NT2/D1 (cell line): ENCODE measurements around the gene HEATR5A.
"Not testable (repeated sequence)": the region's sequence is repeated elsewhere in the genome, so short reads cannot be mapped to it uniquely, and the experiment has no call there.

Source experiments
- DNase-seq: peaks from one replicate; pipeline ENCODE4 v3.0.0-alpha.2; 2011; ENCODE audit warnings: low read depth, low spot score
- H3K27me3 ChIP-seq: 2 replicates; pipeline ENCODE4 v1.6.0; 2011; ENCODE audit warnings: mild to moderate bottlenecking; ENCODE audit not compliant: insufficient read length, insufficient read depth
- H3K36me3 ChIP-seq: 2 replicates; pipeline ENCODE4 v1.6.1; 2011; ENCODE audit warnings: mild to moderate bottlenecking, low read length, mixed read lengths; ENCODE audit not compliant: insufficient read depth, insufficient read length
- H3K4me1 ChIP-seq: 2 replicates; pipeline ENCODE4 v1.5.1; 2011; ENCODE audit not compliant: insufficient read depth, insufficient read length
- H3K4me3 ChIP-seq: 2 replicates; pipeline ENCODE4 v1.5.1; 2011; ENCODE audit warnings: low read depth; ENCODE audit not compliant: insufficient read length
- H3K9ac ChIP-seq: 2 replicates; pipeline ENCODE4 v1.6.0; 2011; ENCODE audit warnings: low read depth; ENCODE audit not compliant: insufficient read length
- H3K9me3 ChIP-seq: 2 replicates; pipeline ENCODE4 v1.5.1; 2011; ENCODE audit warnings: mild to moderate bottlenecking, low read length; ENCODE audit not compliant: insufficient read depth
- SUZ12 ChIP-seq: IDR thresholded peaks from 2 replicates; pipeline ENCODE4 v1.6.1; 2011; ENCODE audit not compliant: insufficient read length, insufficient read depth; ENCODE audit errors: extremely low read depth
- YY1 ChIP-seq: IDR thresholded peaks from 2 replicates; pipeline ENCODE4 v1.6.1; 2011; ENCODE audit not compliant: insufficient read length, insufficient read depth
- ZNF274 ChIP-seq: IDR thresholded peaks from 2 replicates; pipeline ENCODE4 v1.6.1; 2011; ENCODE audit warnings: mild to moderate bottlenecking, low read depth, low read length

Gene HEATR5A

GRCh38 chr14:31263485-31264133, 156.7 kb downstream of the HEATR5A start:
- TF ChIP-seq YY1, result no peak
- TF ChIP-seq ZNF274, result no peak
- no peak for TF ChIP-seq SUZ12
- DNase-seq, result no peak
- Histone ChIP-seq H3K4me1 (no peaks in the 10 kb centered on the region), H3K27me3 (no peaks in the 10 kb centered on the region), H3K4me3 (no peak overlapping the region), H3K9me3 (no peaks in the 10 kb centered on the region), H3K36me3 (no peaks in the 10 kb centered on the region), H3K9ac (no peak overlapping the region)

DNA sequence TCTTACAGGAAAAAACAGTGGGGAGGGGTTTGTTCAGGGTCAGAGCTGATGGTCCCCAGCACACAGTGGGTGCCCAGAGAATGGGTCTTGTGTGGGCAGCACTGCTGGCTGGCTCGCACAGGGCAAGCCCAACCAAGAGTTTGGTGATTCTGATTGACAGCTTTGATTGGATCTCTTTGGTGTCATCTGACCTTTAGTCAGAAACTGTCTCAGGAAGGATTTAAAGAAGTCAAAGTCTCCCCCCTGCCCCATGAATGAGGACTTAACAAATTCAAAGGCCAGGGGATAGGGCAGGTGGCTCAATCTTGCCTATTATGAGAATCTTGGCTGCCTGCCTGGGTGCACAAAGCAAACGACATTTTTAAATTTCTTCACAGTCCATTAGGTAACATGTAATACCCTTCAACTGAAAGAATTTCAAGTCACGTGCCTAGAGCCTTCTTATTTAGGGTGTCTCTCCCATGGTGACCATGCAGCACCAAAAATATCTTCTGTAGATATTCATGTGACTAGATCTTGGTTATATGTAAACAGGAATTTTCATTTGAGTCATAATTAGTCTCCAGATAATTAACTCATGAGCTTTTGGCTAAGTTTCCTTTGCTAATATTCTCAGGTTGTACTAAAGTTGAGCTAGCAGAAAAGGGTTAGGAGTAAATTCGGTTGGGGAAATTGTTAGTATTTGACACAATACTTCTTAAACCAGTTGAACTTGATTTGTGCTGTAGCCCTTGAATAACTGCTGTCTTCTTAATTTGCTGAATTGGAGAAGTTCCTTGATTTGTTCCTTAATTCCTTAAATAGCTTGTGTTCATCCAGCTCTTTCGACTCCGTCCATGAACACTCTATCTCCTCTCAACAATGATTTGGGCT, 158.3 kb downstream of the HEATR5A start:
- Histone ChIP-seq H3K9me3 (no peaks in the 10 kb centered on the region), H3K27me3 (no peaks in the 10 kb centered on the region), H3K9ac (no peak overlapping the region), H3K4me3 (no peak overlapping the region), H3K4me1 (no peaks in the 10 kb centered on the region), H3K36me3 (no peaks in the 10 kb centered on the region)
- TF ChIP-seq SUZ12 (no peak), ZNF274 (no peak; the same call in 1 of the 2 replicates), YY1 (no peak)
- no peak for DNase-seq

DNA sequence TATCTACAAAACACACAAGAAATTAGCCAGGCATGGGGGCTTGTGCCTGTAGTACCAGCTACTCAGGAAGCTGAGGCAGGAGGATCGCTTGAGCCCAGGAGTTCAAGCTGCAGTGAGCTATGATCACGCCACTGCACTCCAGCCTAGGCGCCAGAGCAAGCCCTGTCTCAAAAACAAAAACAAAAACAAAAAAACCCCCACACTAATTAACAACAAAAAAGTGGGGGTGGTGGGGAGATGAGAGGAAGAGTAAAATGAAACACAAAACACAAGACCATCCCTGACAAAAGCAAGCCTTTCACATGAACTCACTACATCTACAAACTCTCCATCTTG, 158.9 kb downstream of the HEATR5A start:
- Histone ChIP-seq H3K4me3 (no peak overlapping the region), H3K27me3 (no peaks in the 10 kb centered on the region), H3K4me1 (no peaks in the 10 kb centered on the region), H3K36me3 (no peaks in the 10 kb centered on the region), H3K9ac (no peak overlapping the region), H3K9me3 (no peaks in the 10 kb centered on the region)
- DNase-seq, result no peak
- TF ChIP-seq ZNF274 (no peak), SUZ12 (no peak), YY1 (no peak)

GRCh38 chr14:31259040-31259435, 161.3 kb downstream of the HEATR5A start:
- H3K4me3 ChIP-seq, DNase-seq, H3K4me1 ChIP-seq, H3K9me3 ChIP-seq, H3K27me3 ChIP-seq, H3K9ac ChIP-seq, H3K36me3 ChIP-seq: not testable (repeated sequence)

DNA sequence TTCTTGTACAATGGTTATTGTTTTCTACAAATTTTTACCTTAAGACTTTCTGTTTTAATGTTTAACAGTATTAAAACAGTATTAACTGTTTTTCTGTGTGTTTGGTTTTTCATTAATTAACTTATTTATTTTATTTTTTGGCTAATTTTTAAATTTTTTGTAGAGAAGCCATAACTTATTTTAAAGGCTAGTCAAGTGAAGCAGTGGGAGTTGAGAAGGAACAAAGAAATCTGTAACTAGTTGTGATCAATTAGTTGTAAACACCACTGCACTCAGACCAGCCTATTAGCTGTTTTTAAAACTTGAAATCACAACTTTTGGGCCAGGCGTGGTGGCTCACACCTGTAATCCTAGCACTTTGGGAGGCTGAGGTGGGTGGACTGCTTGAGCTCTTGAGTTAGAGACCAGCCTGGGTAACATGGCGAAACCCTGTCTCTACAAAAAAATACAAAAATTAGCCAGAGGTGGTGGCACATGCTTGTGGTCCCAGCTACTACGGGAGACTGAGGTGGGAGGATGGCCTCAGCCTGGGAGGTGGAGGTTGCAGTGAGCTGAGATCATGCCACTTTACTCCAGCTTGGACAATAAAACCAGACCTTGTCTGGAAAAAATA, 161.8 kb downstream of the HEATR5A start:
- H3K9ac ChIP-seq, result no peak overlapping the region
- TF ChIP-seq SUZ12 (no peak), ZNF274 (no peak), YY1 (no peak)
- no peaks in the 10 kb centered on the region for H3K36me3 ChIP-seq
- no peaks in the 10 kb centered on the region for H3K27me3 ChIP-seq
- no peaks in the 10 kb centered on the region for H3K9me3 ChIP-seq
- H3K4me1 ChIP-seq, result no peaks in the 10 kb centered on the region
- H3K4me3 ChIP-seq, result no peak overlapping the region
- no peak for DNase-seq

DNA sequence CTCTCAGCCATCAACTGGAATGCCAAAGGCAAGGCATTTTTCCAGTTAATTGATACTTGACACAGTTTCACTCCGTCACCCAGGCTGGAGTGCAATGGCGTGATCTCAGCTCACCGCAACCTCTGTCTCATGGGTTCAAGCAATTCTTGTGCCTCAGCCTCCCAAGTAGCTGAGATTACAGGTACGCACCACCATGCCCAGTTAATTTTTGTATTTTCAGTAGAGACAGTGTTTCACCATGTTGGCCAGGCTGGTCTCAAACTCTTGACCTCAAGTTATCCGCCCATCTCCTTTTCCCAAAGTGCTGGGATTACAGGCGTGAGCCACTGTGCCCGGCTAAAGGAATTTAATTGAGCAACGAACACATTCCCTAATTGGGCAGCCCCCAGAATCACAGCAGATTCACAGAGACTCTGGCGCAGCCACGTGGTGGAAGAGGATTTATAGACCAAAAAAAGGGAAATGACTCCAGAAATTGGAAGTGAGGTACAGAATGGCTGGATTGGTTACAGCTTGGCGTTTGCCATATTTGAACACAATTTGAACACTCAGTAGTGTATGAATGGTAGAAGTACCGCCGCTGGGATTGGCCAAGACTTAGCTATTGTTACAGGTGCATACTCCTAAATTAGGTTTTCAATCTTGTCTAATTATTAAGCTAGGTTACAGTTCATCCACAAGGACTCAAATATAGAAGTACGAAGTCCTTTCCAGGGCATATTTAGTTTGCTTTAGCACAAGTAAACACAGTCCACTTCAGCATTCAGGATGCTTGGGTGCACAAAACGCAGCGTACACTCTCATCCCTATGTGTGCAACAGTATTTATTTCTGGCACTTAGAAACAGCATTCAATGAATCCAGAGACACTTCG, 162.6 kb downstream of the HEATR5A start:
- DNase-seq, result not testable (repeated sequence)

GRCh38 chr14:31257244-31257553, 163.2 kb downstream of the HEATR5A start:
- Histone ChIP-seq H3K9ac (no peak overlapping the region), H3K27me3 (no peaks in the 10 kb centered on the region), H3K4me1 (no peaks in the 10 kb centered on the region), H3K4me3 (no peak overlapping the region), H3K9me3 (no peaks in the 10 kb centered on the region), H3K36me3 (no peaks in the 10 kb centered on the region)
- no peak for DNase-seq
- TF ChIP-seq SUZ12 (no peak), ZNF274 (no peak), YY1 (no peak)

More for the DNA sequence above, 162.6 kb downstream of the HEATR5A start:
- not testable (repeated sequence) for H3K9me3 ChIP-seq, H3K36me3 ChIP-seq, H3K4me1 ChIP-seq, H3K9ac ChIP-seq, H3K4me3 ChIP-seq, H3K27me3 ChIP-seq
